Panc1 (cell line): ENCODE data around the gene CAVIN3.

Experiments
- CTCF ChIP-seq: fragments of 450-650 bp; IDR thresholded peaks from 2 replicates; pipeline ENCODE4 v1.5.1; 2017; ENCODE audit warnings: mild to moderate bottlenecking
- POLR2AphosphoS5 ChIP-seq: IDR thresholded peaks from 2 replicates; pipeline ENCODE4 v1.6.1; 2012; ENCODE audit warnings: mild to moderate bottlenecking, low read depth, low read length, moderate library complexity
- TCF7L2 ChIP-seq: IDR thresholded peaks from 2 replicates; pipeline ENCODE4 v1.6.1; 2011; ENCODE audit warnings: mild to moderate bottlenecking, low read depth, low read length, inconsistent platforms

- peak; percentile 99 for TF ChIP-seq CTCF
- no peak for TF ChIP-seq TCF7L2
- TF ChIP-seq POLR2AphosphoS5 = no peak
Observed at GRCh38 chr11:6353367-6353987, 33.2 kb upstream of the CAVIN3 start.
